ENCODE data around the gene EHD1.

EHD1 gene

GRCh38 chr11:64875369-64876228 is 2.8 kb downstream of the EHD1 start:
- DNase-seq (ENCODE audit: low read depth) = no peak
- peak overlapping the region; percentile 92 for H3K4me3 ChIP-seq (ENCODE audit: low read depth, low read length)
- TF ChIP-seq, protein P1, sequence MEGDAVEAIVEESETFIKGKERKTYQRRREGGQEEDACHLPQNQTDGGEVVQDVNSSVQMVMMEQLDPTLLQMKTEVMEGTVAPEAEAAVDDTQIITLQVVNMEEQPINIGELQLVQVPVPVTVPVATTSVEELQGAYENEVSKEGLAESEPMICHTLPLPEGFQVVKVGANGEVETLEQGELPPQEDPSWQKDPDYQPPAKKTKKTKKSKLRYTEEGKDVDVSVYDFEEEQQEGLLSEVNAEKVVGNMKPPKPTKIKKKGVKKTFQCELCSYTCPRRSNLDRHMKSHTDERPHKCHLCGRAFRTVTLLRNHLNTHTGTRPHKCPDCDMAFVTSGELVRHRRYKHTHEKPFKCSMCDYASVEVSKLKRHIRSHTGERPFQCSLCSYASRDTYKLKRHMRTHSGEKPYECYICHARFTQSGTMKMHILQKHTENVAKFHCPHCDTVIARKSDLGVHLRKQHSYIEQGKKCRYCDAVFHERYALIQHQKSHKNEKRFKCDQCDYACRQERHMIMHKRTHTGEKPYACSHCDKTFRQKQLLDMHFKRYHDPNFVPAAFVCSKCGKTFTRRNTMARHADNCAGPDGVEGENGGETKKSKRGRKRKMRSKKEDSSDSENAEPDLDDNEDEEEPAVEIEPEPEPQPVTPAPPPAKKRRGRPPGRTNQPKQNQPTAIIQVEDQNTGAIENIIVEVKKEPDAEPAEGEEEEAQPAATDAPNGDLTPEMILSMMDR (IDR thresholded peaks at IDR 0.05; ENCODE audit: low read depth, low read length, missing control alignments) = no peak

- H3K4me3 ChIP-seq (ENCODE audit: low read depth, low read length) = peak overlapping the region; percentile 92
- TF ChIP-seq, protein P1 (IDR thresholded peaks at IDR 0.05; ENCODE audit: low read depth, low read length, missing control alignments) = no peak
- DNase-seq (ENCODE audit: low read depth) = no peak
Measured at GRCh38 chr11:64874308-64875240, 3.8 kb downstream of the EHD1 start.

DNA sequence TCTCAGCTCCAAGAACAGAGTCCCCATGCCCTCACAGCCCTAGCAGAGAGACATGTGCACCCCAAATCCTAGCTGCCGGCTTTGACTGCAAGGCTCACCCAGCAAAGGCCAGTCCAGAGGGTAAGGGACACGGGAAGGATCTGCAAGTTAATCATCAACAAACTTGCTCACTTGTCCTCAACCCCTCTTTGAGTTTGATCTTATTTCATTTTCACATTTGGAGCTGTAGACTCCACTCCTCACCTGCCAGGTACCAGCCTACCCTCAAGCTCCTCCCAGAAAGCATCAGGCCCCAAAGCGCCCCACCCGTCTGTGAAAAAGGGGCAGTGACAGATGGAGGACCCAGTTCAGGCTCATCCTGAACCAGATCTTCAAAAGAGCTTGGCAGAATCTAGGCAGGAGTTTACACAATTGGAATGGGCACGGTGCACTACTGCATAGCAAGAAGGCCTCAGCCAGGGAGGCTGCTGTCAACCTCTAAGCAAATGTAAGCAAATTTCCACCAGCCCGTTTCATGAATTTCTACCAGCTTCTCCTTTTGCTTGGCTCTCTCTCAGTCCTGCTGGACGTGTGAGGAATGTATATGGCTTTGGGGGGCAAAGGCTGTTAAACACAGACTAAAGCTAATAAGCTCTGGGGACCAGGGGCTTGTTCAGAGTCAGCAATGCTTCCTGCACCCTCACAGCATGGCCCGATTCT is 5.5 kb downstream of the EHD1 start:
- H3K4me3 ChIP-seq (ENCODE audit: low read depth, low read length) = peak overlapping the region; percentile 48
- TF ChIP-seq, protein P1 (IDR thresholded peaks at IDR 0.05; ENCODE audit: low read depth, low read length, missing control alignments) = no peak
- no peak for DNase-seq (ENCODE audit: low read depth)

DNA sequence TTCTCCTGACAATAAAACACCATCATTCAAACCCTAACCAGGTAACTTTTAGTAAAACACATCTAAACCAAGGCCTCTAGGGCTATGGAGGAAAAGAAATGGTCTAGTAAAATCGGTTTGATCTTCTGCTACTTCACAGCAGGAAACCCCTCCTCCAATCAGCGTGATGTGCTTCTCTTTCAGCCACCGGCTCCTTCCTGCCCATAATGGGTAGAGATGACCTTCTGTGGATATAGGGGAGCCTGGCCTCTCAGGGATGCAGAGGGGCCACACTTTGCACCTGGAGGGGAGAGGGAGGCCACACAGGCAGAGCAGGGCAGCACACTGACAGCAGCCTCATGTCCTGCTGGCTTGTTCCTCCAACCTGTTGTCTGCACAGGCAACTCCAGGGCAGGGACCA is 6.9 kb downstream of the EHD1 start:
- DNase-seq (ENCODE audit: low read depth) = no peak
- TF ChIP-seq, protein P1 (IDR thresholded peaks at IDR 0.05; ENCODE audit: low read depth, low read length, missing control alignments) = no peak
- peak overlapping the region; percentile 52 for H3K4me3 ChIP-seq (ENCODE audit: low read depth, low read length)

- TF ChIP-seq, protein P1 (IDR thresholded peaks at IDR 0.05; ENCODE audit: low read depth, low read length, missing control alignments) = no peak
- peak overlapping the region; percentile 52 for H3K4me3 ChIP-seq (ENCODE audit: low read depth, low read length)
- DNase-seq (ENCODE audit: low read depth) = no peak
Measured at GRCh38 chr11:64870893-64871466, 7.4 kb downstream of the EHD1 start.

DNA sequence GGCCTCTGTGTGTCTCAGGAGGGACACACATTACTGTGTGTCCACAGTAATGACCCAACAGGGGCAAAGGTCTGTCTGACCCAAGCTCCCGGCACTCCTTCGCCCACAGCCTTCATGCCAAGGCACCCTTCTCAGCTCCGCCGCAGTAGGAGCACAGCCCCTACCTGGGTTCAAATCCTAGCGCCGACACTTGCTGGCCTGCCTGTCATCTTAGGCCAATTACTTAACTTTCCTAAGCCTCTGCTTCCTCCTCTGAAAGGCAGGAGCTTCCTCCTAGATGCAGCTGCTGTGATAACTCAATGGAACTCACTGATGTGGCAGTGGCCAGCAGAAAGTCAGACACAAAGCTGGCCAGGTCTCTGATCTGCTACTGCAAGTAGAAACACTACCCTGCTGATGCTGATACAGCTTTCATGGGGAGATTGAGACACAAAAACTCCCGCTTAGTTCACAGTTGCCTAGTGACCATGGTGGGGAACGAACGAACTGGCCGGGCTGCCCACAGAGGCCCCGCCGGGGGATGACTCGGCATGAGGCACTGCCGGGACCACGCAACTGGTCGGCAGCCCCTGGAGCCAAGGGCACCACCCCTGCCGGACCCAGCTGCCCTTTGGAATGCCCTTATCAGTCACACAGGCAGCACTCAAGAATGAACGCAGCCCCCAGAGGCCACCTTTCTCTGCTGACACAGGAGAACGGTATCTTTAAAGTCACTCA is 8.1 kb downstream of the EHD1 start:
- TF ChIP-seq, protein P1 (IDR thresholded peaks at IDR 0.05; ENCODE audit: low read depth, low read length, missing control alignments) = no peak
- no peak for DNase-seq (ENCODE audit: low read depth)
- peak overlapping the region; percentile 52 for H3K4me3 ChIP-seq (ENCODE audit: low read depth, low read length)
